DND-41 (cell line): ENCODE data around the gene NUCB1.
"Not testable (repeated sequence)": the region's sequence is repeated elsewhere in the genome, so short reads cannot be mapped to it uniquely, and the experiment has no call there.

ENCODE experiments used
- CTCF ChIP-seq: IDR thresholded peaks from 2 replicates; pipeline ENCODE4 v1.5.1; 2012; ENCODE audit warnings: borderline replicate concordance, low read length, moderate library complexity, mild to moderate bottlenecking; ENCODE audit not compliant: poor library complexity, severe bottlenecking; ENCODE audit errors: extremely low read depth
- EZH2 ChIP-seq: IDR thresholded peaks from 3 replicates; pipeline ENCODE4 v1.6.1; 2012; ENCODE audit warnings: borderline replicate concordance, low read depth, mild to moderate bottlenecking, moderate library complexity, low read length, inconsistent platforms; ENCODE audit not compliant: severe bottlenecking

DNA sequence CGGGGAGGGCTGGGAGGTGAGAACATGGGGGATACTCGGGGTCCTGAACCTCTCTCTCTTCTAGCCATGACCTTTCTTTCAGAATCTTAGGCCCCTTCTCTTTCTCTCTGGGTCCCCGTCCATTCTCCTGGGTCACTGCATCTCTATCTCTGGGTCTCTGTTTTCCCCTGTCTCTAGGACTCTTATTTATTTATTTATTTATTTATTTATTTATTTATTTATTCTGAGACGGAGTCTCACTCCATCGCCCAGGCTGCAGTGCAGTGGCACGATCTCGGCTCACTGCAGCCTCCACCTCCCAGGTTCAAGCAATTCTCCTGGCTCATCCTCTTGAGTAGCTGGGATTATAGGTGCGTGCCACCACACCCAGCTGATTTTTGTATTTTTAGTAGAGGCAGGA is 19.2 kb downstream of the NUCB1 start:
- TF ChIP-seq EZH2, CTCF: not testable (repeated sequence)
